HepG2 (cell line): ENCODE data around the gene NAP1L4. TPM values are rescaled to one million over a fixed set of nuclear protein-coding genes. Genes with fewer than 3 reads are reported as not detected.

Experiments used
- AGO2 ChIP-seq: fragments of 200-400 bp; formaldehyde crosslinking; optimal IDR thresholded peaks from 2 replicates; pipeline ENCODE3; 2017; ENCODE audit warnings: mild to moderate bottlenecking, low read depth, low read length, moderate library complexity
- DR1 ChIP-seq: sonication (generic); formaldehyde crosslinking; IDR thresholded peaks from 2 replicates; pipeline ENCODE4 v1.8.0; 2021; ENCODE audit warnings: mild to moderate bottlenecking, missing genetic modification reagents, inconsistent platforms
- MTA3 ChIP-seq: sonication (generic); formaldehyde crosslinking; IDR thresholded peaks from 2 replicates; pipeline ENCODE4 v1.4.0; 2020; ENCODE audit warnings: missing genetic modification reagents
- NFIC ChIP-seq: IDR thresholded peaks from 2 replicates; pipeline ENCODE4 v1.6.1; 2012; ENCODE audit warnings: mild to moderate bottlenecking, low read length, inconsistent platforms
- SYNCRIP ChIP-seq: fragments of 200-400 bp; formaldehyde crosslinking; IDR thresholded peaks from 2 replicates; pipeline ENCODE4 v1.6.1; 2018; ENCODE audit warnings: mild to moderate bottlenecking, low read depth, low read length; ENCODE audit not compliant: insufficient read depth
- ZBTB38 ChIP-seq: sonication (generic); formaldehyde crosslinking; IDR thresholded peaks from 2 replicates; pipeline ENCODE4 v1.5.1; 2020; ENCODE audit warnings: mild to moderate bottlenecking, missing genetic modification reagents
- ZNF446 ChIP-seq: sonication (generic); formaldehyde crosslinking; IDR thresholded peaks from 2 replicates; pipeline ENCODE4 v1.5.0; 2020; ENCODE audit warnings: mild to moderate bottlenecking, missing genetic modification reagents
- ZNF460 ChIP-seq: sonication (generic); formaldehyde crosslinking; IDR thresholded peaks from 2 replicates; pipeline ENCODE4 v1.5.1; 2020; ENCODE audit warnings: missing genetic modification reagents, mild to moderate bottlenecking, borderline replicate concordance
- ZNF557 ChIP-seq: sonication (generic); formaldehyde crosslinking; IDR thresholded peaks from 2 replicates; pipeline ENCODE4 v1.4.0; 2020; ENCODE audit warnings: missing genetic modification reagents
- polyA plus RNA-seq, 8 experiments: library from polyadenylated mRNA; depleted of rRNA in 3 of 8; stranded (reverse) in 7 of 8; unstranded in 1 of 8; fragments of >200 nt; fragmentation: Illumina TruSeq in 4 of 8; extraction: Trizol in 4 of 8; gene quantifications; 2 replicates each; pipeline versions ENCODE4 v1.2.1 to v1.2.3, GENCODE V29; 2011 to 2016; ENCODE audit warnings: low read depth in 4 of 8, missing spikeins in 1 of 8, mixed read lengths in 1 of 8; ENCODE audit not compliant: insufficient read depth in 1 of 8
- total RNA-seq, 5 experiments: library from RNA; depleted of rRNA; stranded (reverse); fragments of >200 nt; fragmentation: Illumina TruSeq; extraction: Trizol; gene quantifications; 2 replicates each; pipeline ENCODE4 v1.2.3, GENCODE V29; 2016; ENCODE audit warnings: low read depth in 1 of 5
- TF ChIP-seq, protein P1 (sequence below): IDR thresholded peaks from 2 replicates; pipeline ENCODE4 v1.6.1; 2016; ENCODE audit warnings: low read depth, borderline replicate concordance
- TF ChIP-seq, protein P2 (sequence below): sonication (generic); formaldehyde crosslinking; IDR thresholded peaks from 2 replicates; pipeline ENCODE4 v1.4.0; 2020; ENCODE audit warnings: missing genetic modification reagents, borderline replicate concordance
- TF ChIP-seq, protein P3 (sequence below): sonication (generic); formaldehyde crosslinking; IDR thresholded peaks from 2 replicates; pipeline ENCODE4 v1.8.1; 2023; ENCODE audit warnings: missing genetic modification reagents, inconsistent platforms, borderline replicate concordance

NAP1L4 gene
- total and polyA plus RNA-seq, 2 of the 13 experiments (the other 11 are each of a cell fraction or from before 2014, with no cell fraction given) = 64.0 to 186 TPM

DNA sequence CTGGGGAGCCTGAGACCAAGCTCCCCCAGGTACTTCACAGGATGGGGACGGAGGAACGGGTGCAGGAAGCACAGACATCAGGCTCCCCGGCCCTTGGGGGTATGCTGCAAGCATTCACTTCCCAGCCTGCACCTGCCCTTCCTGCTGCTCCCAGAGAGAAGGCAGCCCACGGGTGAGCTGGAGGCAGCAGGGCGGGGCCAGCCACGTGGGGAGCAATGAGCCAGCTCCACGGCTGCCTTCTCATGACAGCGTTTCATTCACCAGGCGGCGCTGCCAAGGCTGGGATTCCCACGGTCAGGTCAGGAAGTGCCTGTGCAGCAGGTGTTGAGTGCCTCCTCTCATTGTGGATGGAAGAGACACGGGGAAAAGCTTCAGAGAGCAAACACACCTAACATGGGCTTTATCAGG, 48.4 kb downstream of the NAP1L4 start (continued):
- TF ChIP-seq, protein P1, sequence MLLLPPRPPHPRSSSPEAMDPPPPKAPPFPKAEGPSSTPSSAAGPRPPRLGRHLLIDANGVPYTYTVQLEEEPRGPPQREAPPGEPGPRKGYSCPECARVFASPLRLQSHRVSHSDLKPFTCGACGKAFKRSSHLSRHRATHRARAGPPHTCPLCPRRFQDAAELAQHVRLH (CRISPR knock-in tag) = no peak
- TF ChIP-seq, protein P2, sequence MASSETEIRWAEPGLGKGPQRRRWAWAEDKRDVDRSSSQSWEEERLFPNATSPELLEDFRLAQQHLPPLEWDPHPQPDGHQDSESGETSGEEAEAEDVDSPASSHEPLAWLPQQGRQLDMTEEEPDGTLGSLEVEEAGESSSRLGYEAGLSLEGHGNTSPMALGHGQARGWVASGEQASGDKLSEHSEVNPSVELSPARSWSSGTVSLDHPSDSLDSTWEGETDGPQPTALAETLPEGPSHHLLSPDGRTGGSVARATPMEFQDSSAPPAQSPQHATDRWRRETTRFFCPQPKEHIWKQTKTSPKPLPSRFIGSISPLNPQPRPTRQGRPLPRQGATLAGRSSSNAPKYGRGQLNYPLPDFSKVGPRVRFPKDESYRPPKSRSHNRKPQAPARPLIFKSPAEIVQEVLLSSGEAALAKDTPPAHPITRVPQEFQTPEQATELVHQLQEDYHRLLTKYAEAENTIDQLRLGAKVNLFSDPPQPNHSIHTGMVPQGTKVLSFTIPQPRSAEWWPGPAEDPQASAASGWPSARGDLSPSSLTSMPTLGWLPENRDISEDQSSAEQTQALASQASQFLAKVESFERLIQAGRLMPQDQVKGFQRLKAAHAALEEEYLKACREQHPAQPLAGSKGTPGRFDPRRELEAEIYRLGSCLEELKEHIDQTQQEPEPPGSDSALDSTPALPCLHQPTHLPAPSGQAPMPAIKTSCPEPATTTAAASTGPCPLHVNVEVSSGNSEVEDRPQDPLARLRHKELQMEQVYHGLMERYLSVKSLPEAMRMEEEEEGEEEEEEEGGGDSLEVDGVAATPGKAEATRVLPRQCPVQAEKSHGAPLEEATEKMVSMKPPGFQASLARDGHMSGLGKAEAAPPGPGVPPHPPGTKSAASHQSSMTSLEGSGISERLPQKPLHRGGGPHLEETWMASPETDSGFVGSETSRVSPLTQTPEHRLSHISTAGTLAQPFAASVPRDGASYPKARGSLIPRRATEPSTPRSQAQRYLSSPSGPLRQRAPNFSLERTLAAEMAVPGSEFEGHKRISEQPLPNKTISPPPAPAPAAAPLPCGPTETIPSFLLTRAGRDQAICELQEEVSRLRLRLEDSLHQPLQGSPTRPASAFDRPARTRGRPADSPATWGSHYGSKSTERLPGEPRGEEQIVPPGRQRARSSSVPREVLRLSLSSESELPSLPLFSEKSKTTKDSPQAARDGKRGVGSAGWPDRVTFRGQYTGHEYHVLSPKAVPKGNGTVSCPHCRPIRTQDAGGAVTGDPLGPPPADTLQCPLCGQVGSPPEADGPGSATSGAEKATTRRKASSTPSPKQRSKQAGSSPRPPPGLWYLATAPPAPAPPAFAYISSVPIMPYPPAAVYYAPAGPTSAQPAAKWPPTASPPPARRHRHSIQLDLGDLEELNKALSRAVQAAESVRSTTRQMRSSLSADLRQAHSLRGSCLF = no peak
- TF ChIP-seq MTA3 = no peak
- no peak for TF ChIP-seq ZNF446 (CRISPR knock-in tag)
- no peak for TF ChIP-seq NFIC
- TF ChIP-seq ZBTB38 (CRISPR knock-in tag) = peak; percentile 44; the same call in 1 of the 2 replicates
- TF ChIP-seq DR1 (CRISPR knock-in tag) = no peak
- TF ChIP-seq SYNCRIP = no peak
- TF ChIP-seq, protein P3, sequence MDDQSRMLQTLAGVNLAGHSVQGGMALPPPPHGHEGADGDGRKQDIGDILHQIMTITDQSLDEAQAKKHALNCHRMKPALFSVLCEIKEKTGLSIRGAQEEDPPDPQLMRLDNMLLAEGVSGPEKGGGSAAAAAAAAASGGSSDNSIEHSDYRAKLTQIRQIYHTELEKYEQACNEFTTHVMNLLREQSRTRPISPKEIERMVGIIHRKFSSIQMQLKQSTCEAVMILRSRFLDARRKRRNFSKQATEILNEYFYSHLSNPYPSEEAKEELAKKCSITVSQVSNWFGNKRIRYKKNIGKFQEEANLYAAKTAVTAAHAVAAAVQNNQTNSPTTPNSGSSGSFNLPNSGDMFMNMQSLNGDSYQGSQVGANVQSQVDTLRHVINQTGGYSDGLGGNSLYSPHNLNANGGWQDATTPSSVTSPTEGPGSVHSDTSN (CRISPR knock-in tag) = no peak
- TF ChIP-seq ZNF460 (CRISPR knock-in tag) = no peak
- no peak for TF ChIP-seq ZNF557 (CRISPR knock-in tag)
- peak; percentile 69 for TF ChIP-seq AGO2
